OCI-LY7 (cell line): ENCODE data around the gene SEC11A. TPM values are rescaled to one million over a fixed set of nuclear protein-coding genes. Genes with fewer than 3 reads are reported as not detected.

ENCODE experiments used
- BruUV-seq: library from RNA; stranded (reverse); fragments of 400-500 nt; replicated peaks from 2 replicates; lab custom pipeline; 2021; lab: Mats Ljungman, UMichigan
- CTCF ChIA-PET: fragments of 300-600 bp; sonication (Branson Sonifier 250); formaldehyde crosslinking; loops from one replicate; lab custom pipeline; 2022; ENCODE audit warnings: antibody characterized with exemption; ENCODE audit not compliant: unreplicated experiment; lab: Charles Lee
- POLR2A ChIA-PET: fragments of 300-600 bp; sonication (Branson Sonifier 250); formaldehyde crosslinking; loops from one replicate; lab custom pipeline; 2022; ENCODE audit warnings: antibody characterized with exemption; lab: Charles Lee
- DNase-seq: peaks from one replicate; pipeline ENCODE4 v3.0.0-alpha.2; 2015; ENCODE audit warnings: low spot score
- H2AFZ ChIP-seq: fragments of 200-600 bp; sonication (generic), shearing (Covaris generic); 2 replicates; pipeline ENCODE4 v1.6.1; 2014; ENCODE audit warnings: mild to moderate bottlenecking, antibody characterized with exemption, low read length, moderate library complexity
- H3K27ac ChIP-seq: fragments of 200-600 bp; sonication (generic); 2 replicates; pipeline ENCODE4 v1.5.1; 2014; ENCODE audit warnings: mixed run types, low read depth, mild to moderate bottlenecking, moderate library complexity, low read length, inconsistent platforms; ENCODE audit not compliant: poor library complexity, severe bottlenecking
- H3K36me3 ChIP-seq: fragments of 200-600 bp; sonication (generic); 2 replicates; pipeline ENCODE4 v1.6.1; 2014; ENCODE audit warnings: mild to moderate bottlenecking, antibody characterized with exemption, low read length, moderate library complexity, mixed read lengths; ENCODE audit not compliant: insufficient read depth
- H3K4me1 ChIP-seq: fragments of 200-600 bp; sonication (generic); 2 replicates; pipeline ENCODE4 v1.5.1; 2014; ENCODE audit warnings: mild to moderate bottlenecking, low read length; ENCODE audit not compliant: insufficient read depth, poor library complexity, severe bottlenecking
- H3K4me2 ChIP-seq: fragments of 200-600 bp; sonication (generic); 2 replicates; pipeline ENCODE4 v1.6.1; 2014; ENCODE audit warnings: mild to moderate bottlenecking, low read length
- H3K4me3 ChIP-seq: fragments of 200-600 bp; sonication (generic); 2 replicates; pipeline ENCODE4 v1.5.1; 2014; ENCODE audit warnings: mild to moderate bottlenecking, low read depth, low read length; ENCODE audit not compliant: poor library complexity, severe bottlenecking
- H3K79me2 ChIP-seq: fragments of 200-600 bp; sonication (generic); 2 replicates; pipeline ENCODE4 v1.6.1; 2016; ENCODE audit warnings: low read depth, mild to moderate bottlenecking, low read length, moderate library complexity, mixed read lengths; ENCODE audit not compliant: insufficient read depth
- H3K9me2 ChIP-seq: fragments of 200-600 bp; sonication (generic); 2 replicates; pipeline ENCODE4 v1.6.1; 2016; ENCODE audit warnings: mild to moderate bottlenecking, low read length, mixed read lengths; ENCODE audit not compliant: insufficient read depth
- H3K9me3 ChIP-seq: fragments of 200-600 bp; sonication (generic); 2 replicates; pipeline ENCODE4 v1.6.1; 2014; ENCODE audit warnings: mild to moderate bottlenecking, mixed run types, low read length, mixed read lengths
- H4K20me1 ChIP-seq: fragments of 200-600 bp; sonication (generic); 2 replicates; pipeline ENCODE4 v1.6.1; 2014; ENCODE audit warnings: mild to moderate bottlenecking, antibody characterized with exemption, low read length, moderate library complexity, mixed read lengths; ENCODE audit not compliant: insufficient read depth
- EZH2phosphoT487 ChIP-seq: fragments of 200-600 bp; sonication (generic); IDR thresholded peaks from 2 replicates; pipeline ENCODE4 v1.6.1; 2018; ENCODE audit warnings: low read depth, borderline replicate concordance, mild to moderate bottlenecking, mixed run types, antibody characterized with exemption, low read length, moderate library complexity, mixed read lengths
- intact Hi-C: fragments of 100-400 bp; cut with micrococcal nuclease; formaldehyde crosslinking; loops from one replicate; pipeline ENCODE4 v1.10.0; 2022; ENCODE audit not compliant: unreplicated experiment
- total RNA-seq, 2 experiments: library from RNA; depleted of rRNA in 1 of 2; stranded (reverse); fragments of >200 nt in 1 of 2; shearing (Covaris generic) in 1 of 2; gene quantifications; 2 replicates each; pipeline ENCODE4 v1.2.3, GENCODE V29; 2014 to 2022
- TF ChIP-seq, protein P1 (sequence below): fragments of 200-600 bp; sonication (generic); conservative IDR thresholded peaks from 2 replicates; pipeline ENCODE4 v1.5.1; 2014; ENCODE audit warnings: mild to moderate bottlenecking, antibody characterized with exemption, low read length, moderate library complexity, mixed read lengths

Gene SEC11A
- total RNA-seq, 2 experiments from 2014 or later: 41.4 to 93.6 TPM

DNA sequence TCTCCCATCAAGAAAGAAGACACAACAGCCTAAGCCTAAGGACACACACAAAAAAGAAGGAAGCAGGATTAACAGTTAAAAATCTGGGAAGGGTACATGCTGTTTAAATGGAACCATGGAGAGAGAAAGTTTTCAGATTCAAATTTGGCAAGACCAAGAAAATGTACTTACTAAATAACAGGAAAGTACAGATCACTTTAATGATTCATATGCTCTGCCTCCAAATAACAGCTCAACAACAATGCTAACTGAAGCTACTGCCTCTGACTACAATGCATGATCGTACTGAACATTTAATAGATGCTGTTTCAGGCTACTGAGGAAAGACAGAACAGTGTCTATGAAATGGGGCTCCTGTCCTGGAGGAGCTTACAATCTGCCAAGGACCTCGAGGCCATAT lies 49.6 kb downstream of the SEC11A start:
- Histone ChIP-seq H3K79me2 (no peaks in the 10 kb centered on the region), H2AFZ (no peak overlapping the region), H3K4me3 (no peak overlapping the region), H3K9me2 (no peaks in the 10 kb centered on the region), H4K20me1 (no peaks in the 10 kb centered on the region), H3K4me2 (no peak overlapping the region), H3K36me3 (peaks cover 57% of the 10 kb centered on the region), H3K9me3 (no peaks in the 10 kb centered on the region), H3K27ac (no peak overlapping the region), H3K4me1 (no peaks in the 10 kb centered on the region)
- TF ChIP-seq, protein P1, sequence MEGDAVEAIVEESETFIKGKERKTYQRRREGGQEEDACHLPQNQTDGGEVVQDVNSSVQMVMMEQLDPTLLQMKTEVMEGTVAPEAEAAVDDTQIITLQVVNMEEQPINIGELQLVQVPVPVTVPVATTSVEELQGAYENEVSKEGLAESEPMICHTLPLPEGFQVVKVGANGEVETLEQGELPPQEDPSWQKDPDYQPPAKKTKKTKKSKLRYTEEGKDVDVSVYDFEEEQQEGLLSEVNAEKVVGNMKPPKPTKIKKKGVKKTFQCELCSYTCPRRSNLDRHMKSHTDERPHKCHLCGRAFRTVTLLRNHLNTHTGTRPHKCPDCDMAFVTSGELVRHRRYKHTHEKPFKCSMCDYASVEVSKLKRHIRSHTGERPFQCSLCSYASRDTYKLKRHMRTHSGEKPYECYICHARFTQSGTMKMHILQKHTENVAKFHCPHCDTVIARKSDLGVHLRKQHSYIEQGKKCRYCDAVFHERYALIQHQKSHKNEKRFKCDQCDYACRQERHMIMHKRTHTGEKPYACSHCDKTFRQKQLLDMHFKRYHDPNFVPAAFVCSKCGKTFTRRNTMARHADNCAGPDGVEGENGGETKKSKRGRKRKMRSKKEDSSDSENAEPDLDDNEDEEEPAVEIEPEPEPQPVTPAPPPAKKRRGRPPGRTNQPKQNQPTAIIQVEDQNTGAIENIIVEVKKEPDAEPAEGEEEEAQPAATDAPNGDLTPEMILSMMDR: no peak
- TF ChIP-seq EZH2phosphoT487: no peak
- ChIA-PET CTCF (no interaction called here), POLR2A (interaction anchor here (0.6 to 1.1 kb wide), 2 partner anchors 11 to 25 kb away, joined by 3 to 4 read pairs; no protein-coding TSS in a partner anchor)
- DNase-seq: no peak
- BruUV-seq: no TSS peak
- intact Hi-C loops: no loop called here

DNA sequence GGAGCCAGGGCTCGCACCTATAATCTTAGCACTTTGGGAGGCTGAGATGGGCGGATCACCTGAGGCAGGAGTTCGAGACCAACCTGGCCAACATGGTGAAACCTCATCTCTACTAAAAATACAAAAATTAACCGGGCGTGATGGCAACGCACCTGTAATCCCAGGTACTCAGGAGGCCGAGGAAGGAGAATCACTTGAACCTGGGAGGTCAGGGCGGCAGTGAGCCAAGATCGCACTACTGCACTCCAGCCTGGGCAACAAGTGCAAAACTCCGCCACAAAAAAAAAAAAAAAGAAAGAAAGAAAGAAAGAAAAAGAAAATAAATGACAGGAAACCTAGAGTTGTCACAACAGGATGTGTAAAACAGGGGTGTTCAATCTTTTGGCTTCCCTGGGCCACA lies 54.9 kb downstream of the SEC11A start:
- CTCF ChIA-PET: no interaction called here
- H3K4me3 ChIP-seq: no peak overlapping the region

More for the DNA sequence above, 54.9 kb downstream of the SEC11A start:
- POLR2A ChIA-PET: interaction anchor here (0.6 to 1.2 kb wide), 4 partner anchors 9 to 75 kb away, joined by 3 to 8 read pairs (median 4); no protein-coding TSS in a partner anchor
- H3K27ac ChIP-seq: no peak overlapping the region
- H3K9me3 ChIP-seq: no peaks in the 10 kb centered on the region
- H3K9me2 ChIP-seq: no peaks in the 10 kb centered on the region
- no peaks in the 10 kb centered on the region for H4K20me1 ChIP-seq
- DNase-seq: no peak
- no peak overlapping the region for H3K4me2 ChIP-seq
- H3K36me3 ChIP-seq: peaks cover 13% of the 10 kb centered on the region; the same call in 1 of the 2 replicates
- H2AFZ ChIP-seq: no peak overlapping the region
- intact Hi-C loops: no loop called here
- no TSS peak for BruUV-seq
- H3K4me1 ChIP-seq: peaks cover 33% of the 10 kb centered on the region
- no peaks in the 10 kb centered on the region for H3K79me2 ChIP-seq
- no peak for TF ChIP-seq EZH2phosphoT487
- TF ChIP-seq, protein P1: no peak
